A549 (cell line): ENCODE measurements around the gene TNS3. TPM values are rescaled to one million over a fixed set of nuclear protein-coding genes. Genes with fewer than 3 reads are reported as not detected.

Experiments
- ATAC-seq, 2 experiments: fragments of 200-7000 bp in 1 of 2; fragments of >200 bp in 1 of 2; cut with Nextera tagmentation in 1 of 2; cut with Tn5 transposase in 1 of 2; 3 replicates each; pipeline versions ENCODE4 v1.8.0 to v1.9.1; 2018 to 2020; ENCODE audit warnings: mild to moderate bottlenecking in 1 of 2, moderate library complexity in 1 of 2
- CTCF ChIA-PET: fragments of 300-600 bp; sonication (Branson Sonifier 250); formaldehyde crosslinking; extraction: SDS; loops from one replicate; lab custom pipeline; 2021; ENCODE audit warnings: antibody characterized with exemption, inconsistent platforms; lab: Yijun Ruan, JAX
- POLR2A ChIA-PET: fragments of 350-600 bp; formaldehyde crosslinking; extraction: SDS; loops from one replicate; lab custom pipeline; 2021; ENCODE audit warnings: antibody characterized with exemption, inconsistent platforms; lab: Yijun Ruan, JAX
- DNase-seq, 2 experiments: peaks; one replicate each; pipeline versions ENCODE4 v3.0.0 to v3.0.0-alpha.2; 2011 to 2016; ENCODE audit warnings: low read depth in 1 of 2, low spot score in 1 of 2
- FAIRE-seq: peaks from 2 replicates; lab custom pipeline; 2011; peaks lifted over from hg19 to GRCh38; lab: Jason Lieb, UNC
- H3K27ac ChIP-seq, 2 experiments: fragments of >200 bp; sonication (Bioruptor Twin); formaldehyde crosslinking; 3 replicates each; pipeline ENCODE4 v1.5.1; 2016 to 2017
- H3K4me1 ChIP-seq: fragments of >200 bp; sonication (Bioruptor Twin); formaldehyde crosslinking; 3 replicates; pipeline ENCODE4 v1.6.1; 2016
- H3K4me2 ChIP-seq: fragments of >200 bp; sonication (Bioruptor Twin); formaldehyde crosslinking; 3 replicates; pipeline ENCODE4 v1.6.1; 2016
- H3K4me3 ChIP-seq: fragments of >200 bp; sonication (Bioruptor Twin); formaldehyde crosslinking; 3 replicates; pipeline ENCODE4 v1.5.1; 2016
- H3K9me3 ChIP-seq: fragments of >200 bp; sonication (Bioruptor Twin); formaldehyde crosslinking; 3 replicates; pipeline ENCODE4 v1.6.1; 2016
- ATOH8 ChIP-seq: fragments of 250-450 bp; sonication (Bioruptor Pico); IDR thresholded peaks from 2 replicates; pipeline ENCODE4 v1.5.0; 2020; ENCODE audit warnings: low read depth, mild to moderate bottlenecking, moderate library complexity
- CEBPB ChIP-seq, 2 experiments: fragments of >200 bp in 1 of 2; sonication (Bioruptor Twin) in 1 of 2; formaldehyde crosslinking in 1 of 2; IDR thresholded peaks; 2 replicates each; pipeline ENCODE4 v1.6.1; 2012 to 2016
- CTCF ChIP-seq: fragments of >200 bp; sonication (Bioruptor Twin); formaldehyde crosslinking; IDR thresholded peaks from 3 replicates; pipeline ENCODE4 v1.5.1; 2016
- EHMT2 ChIP-seq: fragments of 200-600 bp; sonication (generic); IDR thresholded peaks from 2 replicates; pipeline ENCODE4 v1.6.1; 2016; ENCODE audit warnings: antibody characterized with exemption, low read depth, mild to moderate bottlenecking, moderate library complexity
- EP300 ChIP-seq, 2 experiments: fragments of >200 bp; sonication (Bioruptor Twin); formaldehyde crosslinking; IDR thresholded peaks; 2 replicates in 1 of 2; 3 replicates in 1 of 2; pipeline ENCODE4 v1.6.1; 2016 to 2017
- FOSL2 ChIP-seq, 2 experiments: fragments of 450-650 bp in 1 of 2; fragments of >200 bp in 1 of 2; sonication (Bioruptor Twin) in 1 of 2; formaldehyde crosslinking; IDR thresholded peaks; 2 replicates each; pipeline versions ENCODE4 v1.5.0 to v1.6.1; 2016 to 2020; ENCODE audit warnings: mild to moderate bottlenecking in 1 of 2, moderate library complexity in 1 of 2
- HDAC2 ChIP-seq: fragments of 200-600 bp; sonication (generic); IDR thresholded peaks from 2 replicates; pipeline ENCODE4 v1.6.1; 2016
- HES2 ChIP-seq: fragments of >200 bp; sonication (Bioruptor Twin); formaldehyde crosslinking; IDR thresholded peaks from 2 replicates; pipeline ENCODE4 v1.6.1; 2016
- HEYL ChIP-seq: fragments of 250-450 bp; sonication (Bioruptor Pico); IDR thresholded peaks from 2 replicates; pipeline ENCODE4 v1.8.0; 2021; ENCODE audit warnings: mild to moderate bottlenecking, moderate library complexity
- HOXB5 ChIP-seq: fragments of 250-450 bp; sonication (Bioruptor Pico); IDR thresholded peaks from 2 replicates; pipeline ENCODE4 v1.5.0; 2020; ENCODE audit warnings: mild to moderate bottlenecking, moderate library complexity
- MAX ChIP-seq: IDR thresholded peaks from 2 replicates; pipeline ENCODE4 v1.6.1; 2012
- NPAS2 ChIP-seq: fragments of 250-450 bp; sonication (Bioruptor Pico); IDR thresholded peaks from 2 replicates; pipeline ENCODE4 v1.8.0; 2022; ENCODE audit warnings: mild to moderate bottlenecking, moderate library complexity, borderline replicate concordance
- NR3C1 ChIP-seq: fragments of >200 bp; sonication (Bioruptor Twin); formaldehyde crosslinking; IDR thresholded peaks from 3 replicates; pipeline ENCODE4 v1.6.1; 2017
- PHF8 ChIP-seq: fragments of 200-600 bp; sonication (generic); IDR thresholded peaks from 2 replicates; pipeline ENCODE4 v1.6.1; 2016; ENCODE audit warnings: low read depth, mild to moderate bottlenecking, antibody characterized with exemption, moderate library complexity, borderline replicate concordance
- POLR2A ChIP-seq: IDR thresholded peaks from 2 replicates; pipeline ENCODE4 v1.6.1; 2012; ENCODE audit warnings: mild to moderate bottlenecking, low read length
- SREBF2 ChIP-seq: fragments of 450-650 bp; IDR thresholded peaks from 2 replicates; pipeline ENCODE4 v1.6.1; 2014; ENCODE audit warnings: mild to moderate bottlenecking, moderate library complexity
- TFCP2L1 ChIP-seq: fragments of 250-450 bp; sonication (Bioruptor Pico); IDR thresholded peaks from 2 replicates; pipeline ENCODE4 v1.5.0; 2021; ENCODE audit warnings: mild to moderate bottlenecking
- TP53 ChIP-seq: fragments of 250-450 bp; sonication (Bioruptor Pico); IDR thresholded peaks from 2 replicates; pipeline ENCODE4 v1.5.0; 2021; ENCODE audit warnings: mild to moderate bottlenecking, moderate library complexity
- USF2 ChIP-seq: fragments of 450-650 bp; IDR thresholded peaks from 2 replicates; pipeline ENCODE4 v1.6.1; 2014; ENCODE audit warnings: antibody characterized with exemption
- ZC3H11A ChIP-seq: fragments of 450-650 bp; IDR thresholded peaks from 2 replicates; pipeline ENCODE4 v1.6.1; 2014; ENCODE audit warnings: antibody characterized with exemption, mild to moderate bottlenecking
- ZFP36 ChIP-seq: fragments of 450-650 bp; IDR thresholded peaks from 2 replicates; pipeline ENCODE4 v1.6.1; 2014; ENCODE audit warnings: borderline replicate concordance; ENCODE audit not compliant: partially characterized antibody
- ZSCAN20 ChIP-seq: fragments of 250-450 bp; sonication (Bioruptor Pico); IDR thresholded peaks from 2 replicates; pipeline ENCODE4 v1.8.0; 2022; ENCODE audit warnings: mild to moderate bottlenecking, moderate library complexity
- WGBS: methylation state at CpG from one replicate; pipeline ENCODE4 v1.1.6; 2017; ENCODE audit errors: missing lambda C conversion rate; 5-methylcytosine and 5-hydroxymethylcytosine counted together
- polyA plus RNA-seq, 4 experiments: library from polyadenylated mRNA; depleted of rRNA in 3 of 4; stranded (reverse); fragments of >200 nt; fragmentation: RNase III in 1 of 4; extraction: RNeasy Plus Mini Kit Qiagen cat#74134 plus additional on column Dnase treatment in 1 of 4; gene quantifications; 2 replicates in 3 of 4; 3 replicates in 1 of 4; pipeline ENCODE4 v1.2.3, GENCODE V29; 2011 to 2017

The TNS3 gene
- polyA plus RNA-seq, 2 of the 4 experiments (the other 2 are of a cell fraction) = 107 to 134 TPM

- no peak for FAIRE-seq
- H3K4me3 ChIP-seq = no peak overlapping the region
- H3K27ac ChIP-seq = no peak overlapping the region
- H3K4me2 ChIP-seq = no peak overlapping the region
- no peak for ATAC-seq
- no peaks in the 10 kb centered on the region for H3K4me1 ChIP-seq
- ChIA-PET CTCF (no interaction called here), POLR2A (no interaction called here)
- no peak for DNase-seq
- no peaks in the 10 kb centered on the region for H3K9me3 ChIP-seq
- WGBS = 38% methylated on average over 1 of the region's 1 CpG
- TF ChIP-seq NPAS2 (CRISPR knock-in tag) = no peak
- TF ChIP-seq CEBPB (IDR thresholded peaks at IDR 0.05) = no peak
- no peak for TF ChIP-seq EHMT2
- no peak for TF ChIP-seq TFCP2L1
- no peak for TF ChIP-seq MAX
- TF ChIP-seq ZFP36 = no peak
- no peak for TF ChIP-seq USF2
- no peak for TF ChIP-seq NR3C1
- TF ChIP-seq CTCF = no peak
- no peak for TF ChIP-seq HEYL (CRISPR knock-in tag)
These were observed 321.6 kb downstream of the TNS3 start for GRCh38 chr7:47260270-47260669.

GRCh38 chr7:47259682-47260081 is 322.2 kb downstream of the TNS3 start:
- H3K4me1 ChIP-seq = peaks cover 4% of the 10 kb centered on the region; the same call in 2 of the 3 replicates
- DNase-seq = no peak
- CTCF ChIA-PET = no interaction called here
- no peaks in the 10 kb centered on the region for H3K9me3 ChIP-seq
- no peak overlapping the region for H3K4me3 ChIP-seq
- POLR2A ChIA-PET = no interaction called here
- no peak overlapping the region for H3K4me2 ChIP-seq
- H3K27ac ChIP-seq = no peak overlapping the region
- 71% methylated on average over 2 of the region's 2 CpGs for WGBS
- ATAC-seq = no peak
- FAIRE-seq = no peak
- TF ChIP-seq PHF8 = no peak
- no peak for TF ChIP-seq FOSL2 (IDR thresholded peaks at IDR 0.05)
- TF ChIP-seq FOSL2 (CRISPR knock-in tag; IDR thresholded peaks at IDR 0.05) = no peak
- TF ChIP-seq ZC3H11A = no peak
- no peak for TF ChIP-seq ZSCAN20 (CRISPR knock-in tag)
- TF ChIP-seq HDAC2 = no peak
- no peak for TF ChIP-seq ZFP36
- TF ChIP-seq USF2 = no peak
- TF ChIP-seq SREBF2 = no peak
- TF ChIP-seq EHMT2 = no peak
- no peak for TF ChIP-seq TP53 (CRISPR knock-in tag)
- TF ChIP-seq HOXB5 = no peak
- TF ChIP-seq EP300 (IDR thresholded peaks at IDR 0.05) = no peak
- TF ChIP-seq ATOH8 (CRISPR knock-in tag) = no peak
- TF ChIP-seq POLR2A = no peak
- TF ChIP-seq MAX = no peak
- no peak for TF ChIP-seq HES2
- TF ChIP-seq, all 56 proteins: peak for 0
